ENCODE results near the gene PLCB3.

PLCB3 gene

DNA sequence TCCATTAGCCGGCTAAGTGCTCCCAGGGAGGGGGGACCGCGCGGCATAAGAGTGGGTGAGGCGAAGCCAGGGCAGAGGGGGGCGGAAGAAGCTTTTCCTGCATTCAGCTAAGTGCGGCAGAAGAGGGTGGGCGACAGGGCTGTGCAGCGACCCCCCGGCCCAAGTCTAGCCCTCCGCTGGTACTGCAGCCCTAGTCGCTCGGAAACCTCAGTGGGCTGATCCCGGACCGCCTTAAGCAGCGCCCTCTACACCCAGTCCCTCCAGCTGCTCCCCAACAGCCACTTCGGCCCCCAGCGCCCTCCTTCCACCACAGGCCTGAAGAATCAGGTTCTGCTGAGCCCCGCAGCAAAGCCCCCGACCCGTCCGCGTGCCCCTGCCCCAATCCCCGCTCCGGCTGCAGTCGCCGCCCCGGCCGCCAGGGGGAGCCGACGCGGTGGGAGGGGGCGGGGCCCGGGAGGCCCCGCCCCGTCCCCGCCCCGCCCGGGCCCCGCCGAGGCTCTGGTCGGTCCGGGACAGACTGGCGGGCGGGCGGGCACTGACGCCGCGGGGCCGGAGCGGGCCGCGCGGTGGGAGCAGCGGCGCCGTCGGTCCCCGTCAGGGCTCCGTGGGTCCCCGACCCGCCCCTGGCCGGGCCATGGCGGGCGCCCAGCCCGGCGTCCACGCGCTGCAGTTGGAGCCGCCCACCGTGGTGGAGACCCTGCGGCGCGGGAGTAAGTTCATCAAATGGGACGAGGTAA lies at the start of gene PLCB3:
PLCB3 (plus strand) TSS at position 515 of the 737 bp plus-strand sequence; CDS start at position 635, 120 bp downstream.
- in situ Hi-C loops (cut with MboI; ENCODE audit: low sequenced_read_pairs) = no loop called here

DNA sequence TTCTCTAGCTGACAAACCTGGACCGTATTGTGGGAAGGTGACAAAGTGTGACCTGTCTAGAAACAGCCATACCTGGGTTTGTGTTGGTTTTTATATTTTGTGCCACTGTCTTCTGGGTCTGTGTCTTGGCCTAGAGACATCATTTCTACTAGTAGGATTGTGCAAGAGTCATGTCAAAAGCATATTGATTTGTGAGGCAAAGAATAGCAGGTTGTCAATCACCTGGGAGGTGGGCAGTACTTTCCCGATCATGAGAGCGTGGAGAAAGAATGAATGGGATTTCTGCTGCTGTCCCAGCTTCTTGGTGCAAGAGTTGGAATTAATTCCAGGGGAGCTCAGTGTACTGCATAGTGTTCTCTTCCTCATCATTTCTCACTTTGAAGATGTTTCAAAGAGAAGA lies 49.8 kb upstream of the PLCB3 start:
- in situ Hi-C loops (cut with MboI; ENCODE audit: low sequenced_read_pairs) = no loop called here

GRCh38 chr11:64202992-64203391 lies 48.3 kb upstream of the PLCB3 start:
- in situ Hi-C loops (cut with MboI; ENCODE audit: low sequenced_read_pairs) = no loop called here

- in situ Hi-C loops (cut with MboI; ENCODE audit: low sequenced_read_pairs) = no loop called here
These were observed 47.8 kb upstream of the PLCB3 start for GRCh38 chr11:64203421-64204079.

DNA sequence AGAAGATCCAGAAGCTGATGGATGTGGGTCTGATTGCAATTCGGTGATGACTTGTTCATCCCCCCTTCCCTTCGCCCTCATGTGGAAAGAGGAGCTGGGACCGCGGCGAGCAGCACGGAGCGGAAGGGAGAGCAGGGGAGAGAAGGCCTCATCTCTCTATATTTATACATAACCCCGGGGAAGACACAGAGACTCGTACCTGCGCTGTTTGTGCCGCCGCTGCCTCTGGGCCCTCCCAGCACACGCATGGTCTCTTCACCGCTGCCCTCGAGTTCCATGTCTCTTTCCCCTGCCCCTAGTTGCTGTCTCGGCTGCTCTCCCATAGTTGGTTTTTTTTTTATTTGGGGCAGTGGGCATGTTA lies 47.3 kb upstream of the PLCB3 start:
- in situ Hi-C loops (cut with MboI; ENCODE audit: low sequenced_read_pairs) = no loop called here

DNA sequence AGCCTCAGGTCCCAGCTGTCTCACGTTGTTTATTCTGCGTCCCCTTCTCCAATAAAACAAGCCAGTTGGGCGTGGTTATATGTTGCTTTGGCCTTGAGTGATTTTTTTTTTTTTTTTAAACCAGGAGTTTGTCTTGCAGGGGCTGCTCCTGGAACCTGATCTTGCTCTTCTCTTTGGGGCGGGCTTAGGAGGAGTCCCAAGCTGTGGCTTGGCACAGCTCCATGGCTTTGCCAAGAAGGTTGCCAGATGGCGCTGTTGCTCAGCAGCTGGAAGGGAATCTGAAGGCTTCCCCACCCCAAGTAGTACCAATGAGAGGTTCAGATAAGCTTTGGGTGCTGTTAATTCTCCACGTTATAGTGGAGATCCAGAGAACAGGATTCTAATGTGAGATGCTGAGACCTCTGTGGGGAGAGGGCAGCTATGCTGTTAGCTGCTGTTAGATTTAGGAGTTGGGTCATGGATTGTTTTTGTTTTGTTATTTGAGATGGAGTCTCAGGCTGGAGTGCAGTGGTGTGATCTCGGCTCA lies 46.8 kb upstream of the PLCB3 start:
- in situ Hi-C loops (cut with MboI; ENCODE audit: low sequenced_read_pairs) = no loop called here

GRCh38 chr11:64206457-64207255 lies 44.7 kb upstream of the PLCB3 start, which contains the start of gene FERMT3:
TSS of gene FERMT3 (plus strand) at chr11:64206721. CDS start at chr11:64207365, 644 bp downstream.
- in situ Hi-C loops (cut with MboI; ENCODE audit: low sequenced_read_pairs) = no loop called here

GRCh38 chr11:64207256-64208085 lies 43.9 kb upstream of the PLCB3 start:
- in situ Hi-C loops (cut with MboI; ENCODE audit: low sequenced_read_pairs) = no loop called here

GRCh38 chr11:64208086-64208795 lies 43.1 kb upstream of the PLCB3 start:
- in situ Hi-C loops (cut with MboI; ENCODE audit: low sequenced_read_pairs) = no loop called here

DNA sequence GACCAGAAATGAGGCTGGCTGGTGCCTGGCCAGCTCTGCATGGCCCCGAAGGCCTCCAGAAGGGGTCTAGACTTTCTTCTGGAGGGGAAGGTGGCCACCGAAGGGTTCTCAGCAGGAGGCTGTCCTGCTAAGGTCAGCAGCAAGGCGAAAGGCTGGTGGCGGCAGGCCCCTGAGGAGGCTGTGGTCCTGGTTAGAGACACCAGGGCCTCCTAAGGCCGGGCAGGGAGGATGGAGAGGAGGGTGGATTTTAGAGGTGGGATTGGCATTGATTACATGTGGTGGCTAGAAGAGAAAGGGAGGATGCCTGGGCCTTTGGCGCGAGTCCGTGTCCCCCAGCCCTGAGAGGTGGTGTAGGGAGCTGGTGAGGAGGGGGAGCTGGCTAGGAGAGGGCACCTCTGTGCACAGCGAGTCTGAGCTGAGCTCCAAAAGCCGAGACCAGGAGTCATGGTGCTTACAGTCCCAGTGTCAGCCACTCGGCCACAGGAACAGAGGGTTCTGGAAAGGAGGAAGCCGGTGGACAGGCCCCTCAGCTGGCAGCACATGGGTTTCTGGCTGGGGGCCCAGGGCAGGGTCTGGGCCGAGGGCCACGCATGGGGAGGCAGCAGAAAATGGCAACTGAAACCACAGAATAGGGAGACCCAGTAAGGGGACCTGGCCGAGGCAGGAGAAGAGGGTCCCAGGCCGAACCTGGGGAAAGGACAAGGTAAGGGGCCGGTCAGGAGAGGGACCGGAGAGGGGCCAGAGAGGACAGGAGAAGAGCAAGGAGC lies 42.4 kb upstream of the PLCB3 start:
- in situ Hi-C loops (cut with MboI; ENCODE audit: low sequenced_read_pairs) = no loop called here

DNA sequence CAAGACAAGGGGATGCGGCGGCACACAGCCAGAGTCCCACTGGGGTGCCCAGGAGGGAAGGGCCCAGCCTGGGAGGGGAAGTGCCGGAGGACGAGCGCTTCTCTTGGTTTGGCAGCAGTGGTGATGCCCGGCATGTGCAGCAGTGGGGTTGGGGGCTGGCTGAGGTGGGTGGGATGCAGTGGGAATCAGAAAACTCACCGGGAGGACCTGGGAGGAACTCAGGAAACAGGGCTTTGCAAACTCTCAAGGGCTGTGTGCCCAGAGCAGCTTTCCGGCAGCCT lies 41.8 kb upstream of the PLCB3 start:
- in situ Hi-C loops (cut with MboI; ENCODE audit: low sequenced_read_pairs) = no loop called here

DNA sequence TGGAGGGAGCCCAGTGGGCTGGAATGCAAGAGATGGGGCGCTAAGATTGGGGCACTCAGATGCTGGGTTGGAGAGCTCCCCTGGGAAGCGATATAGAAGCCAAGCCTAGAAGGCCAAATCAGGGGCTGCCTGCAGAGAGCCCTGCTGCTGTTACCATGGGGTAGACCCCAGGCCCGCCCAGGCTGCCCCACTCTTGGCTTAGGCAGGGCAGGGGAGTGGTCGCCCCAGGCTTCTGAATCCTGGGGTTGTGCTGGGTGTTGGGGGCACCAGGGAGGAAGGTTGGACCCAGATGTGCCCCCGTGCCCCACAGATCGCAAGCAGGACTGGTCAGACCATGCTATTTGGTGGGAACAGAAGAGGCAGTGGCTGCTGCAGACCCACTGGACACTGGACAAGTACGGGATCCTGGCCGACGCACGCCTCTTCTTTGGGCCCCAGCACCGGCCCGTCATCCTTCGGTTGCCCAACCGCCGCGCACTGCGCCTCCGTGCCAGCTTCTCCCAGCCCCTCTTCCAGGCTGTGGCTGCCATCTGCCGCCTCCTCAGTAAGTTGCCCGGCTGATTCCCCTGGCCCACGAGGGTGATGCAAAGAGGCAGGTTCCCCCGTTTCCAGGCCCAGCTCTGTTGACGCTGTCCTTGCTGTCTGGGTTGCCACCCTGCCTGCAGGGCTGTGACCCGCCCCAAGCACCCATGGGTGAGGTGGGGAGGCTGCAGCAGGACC lies 40.9 kb upstream of the PLCB3 start:
- in situ Hi-C loops (cut with MboI; ENCODE audit: low sequenced_read_pairs) = no loop called here

- in situ Hi-C loops (cut with MboI; ENCODE audit: low sequenced_read_pairs) = no loop called here
These were observed 40.0 kb upstream of the PLCB3 start for GRCh38 chr11:64211181-64211872.

- in situ Hi-C loops (cut with MboI; ENCODE audit: low sequenced_read_pairs) = no loop called here
These were observed 34.5 kb upstream of the PLCB3 start for GRCh38 chr11:64216879-64217278.

GRCh38 chr11:64218628-64219353 lies 32.5 kb upstream of the PLCB3 start:
- in situ Hi-C loops (cut with MboI; ENCODE audit: low sequenced_read_pairs) = no loop called here

GRCh38 chr11:64219354-64219684 lies 32.0 kb upstream of the PLCB3 start:
- in situ Hi-C loops (cut with MboI; ENCODE audit: low sequenced_read_pairs) = no loop called here

- in situ Hi-C loops (cut with MboI; ENCODE audit: low sequenced_read_pairs) = no loop called here
These were observed 31.6 kb upstream of the PLCB3 start for GRCh38 chr11:64219755-64220154.

DNA sequence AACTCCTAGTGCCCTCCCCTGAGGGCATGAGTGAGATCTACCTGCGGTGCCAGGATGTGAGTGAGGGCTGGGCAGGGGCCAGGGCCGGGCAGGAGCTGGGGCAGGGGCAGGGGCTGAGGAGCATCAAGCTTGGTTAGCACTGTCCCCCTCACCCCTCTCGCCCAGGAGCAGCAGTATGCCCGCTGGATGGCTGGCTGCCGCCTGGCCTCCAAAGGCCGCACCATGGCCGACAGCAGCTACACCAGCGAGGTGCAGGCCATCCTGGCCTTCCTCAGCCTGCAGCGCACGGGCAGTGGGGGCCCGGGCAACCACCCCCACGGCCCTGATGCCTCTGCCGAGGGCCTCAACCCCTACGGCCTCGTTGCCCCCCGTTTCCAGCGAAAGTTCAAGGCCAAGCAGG lies 31.1 kb upstream of the PLCB3 start:
- in situ Hi-C loops (cut with MboI; ENCODE audit: low sequenced_read_pairs) = no loop called here
